HG02870 (cell line): ENCODE results near the gene ABHD12.

ENCODE experiments used
- ATAC-seq: cut with Tn5 transposase; IDR thresholded peaks from one replicate; pipeline ENCODE4 v1.9.1; 2021; ENCODE audit warnings: mild to moderate bottlenecking, moderate library complexity; ENCODE audit not compliant: unreplicated experiment

The ABHD12 gene

DNA sequence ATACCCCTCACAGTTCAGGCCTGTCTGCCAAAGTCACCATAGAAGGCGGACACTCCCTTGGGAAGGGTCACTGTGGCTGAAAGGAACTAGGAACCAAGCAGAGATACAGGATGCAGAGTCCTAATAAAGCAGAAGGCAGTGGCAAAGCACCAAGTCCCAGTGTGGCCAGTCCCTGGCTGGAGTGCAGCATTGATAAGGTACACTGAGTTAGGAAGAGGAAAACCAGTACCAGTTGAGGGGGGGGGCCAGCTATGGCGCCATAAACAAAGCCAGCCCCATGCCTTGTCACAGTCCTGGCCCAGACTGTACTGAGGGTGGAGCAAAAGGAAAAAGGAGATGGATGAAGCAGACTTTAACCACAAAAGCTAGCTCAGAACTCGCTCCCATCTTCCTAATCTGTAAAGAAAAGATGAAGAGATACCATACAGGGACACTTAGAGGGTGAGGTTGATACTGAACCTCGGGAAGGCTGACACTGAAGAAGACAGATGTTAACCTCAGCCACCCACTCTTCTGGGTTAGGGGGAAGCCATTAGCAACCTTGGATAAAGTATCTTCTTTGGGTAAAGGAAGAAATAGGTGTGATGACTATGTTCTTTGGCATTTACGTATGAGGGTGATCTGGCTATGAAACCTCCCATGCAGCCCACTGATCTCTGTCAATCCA lies 7.8 kb downstream of the ABHD12 start:
- ATAC-seq, result no peak

DNA sequence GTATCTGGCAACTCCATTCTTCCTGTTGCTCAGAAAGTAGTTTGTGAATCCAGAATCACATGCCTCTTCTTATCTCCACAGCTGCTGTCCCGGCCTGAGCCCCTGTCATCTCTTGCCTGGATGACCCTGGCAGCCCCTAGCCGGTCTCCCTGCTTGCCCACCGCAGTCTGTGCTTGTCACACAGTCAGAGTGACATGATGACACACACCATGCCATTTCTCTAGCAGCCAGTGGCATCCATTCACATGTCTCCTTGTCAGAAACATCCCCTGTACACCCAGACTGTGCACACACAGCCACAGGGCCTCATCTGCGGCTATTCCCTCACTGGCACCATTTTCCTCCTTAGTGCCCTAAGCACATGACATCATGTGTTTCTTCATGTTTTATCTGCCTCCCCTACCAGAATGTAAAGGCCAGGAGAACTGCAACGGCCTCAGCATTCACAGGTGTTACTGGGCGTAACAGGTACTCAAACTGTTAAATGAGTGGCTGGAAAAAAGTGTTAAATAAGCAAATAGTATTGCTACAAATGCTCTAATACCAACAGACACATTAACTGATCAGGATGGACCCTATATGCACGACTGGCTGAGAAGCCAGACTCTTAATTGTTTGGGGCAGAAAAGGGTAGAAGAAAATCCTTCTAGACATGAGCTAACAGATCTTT lies 9.6 kb downstream of the ABHD12 start:
- no peak for ATAC-seq

DNA sequence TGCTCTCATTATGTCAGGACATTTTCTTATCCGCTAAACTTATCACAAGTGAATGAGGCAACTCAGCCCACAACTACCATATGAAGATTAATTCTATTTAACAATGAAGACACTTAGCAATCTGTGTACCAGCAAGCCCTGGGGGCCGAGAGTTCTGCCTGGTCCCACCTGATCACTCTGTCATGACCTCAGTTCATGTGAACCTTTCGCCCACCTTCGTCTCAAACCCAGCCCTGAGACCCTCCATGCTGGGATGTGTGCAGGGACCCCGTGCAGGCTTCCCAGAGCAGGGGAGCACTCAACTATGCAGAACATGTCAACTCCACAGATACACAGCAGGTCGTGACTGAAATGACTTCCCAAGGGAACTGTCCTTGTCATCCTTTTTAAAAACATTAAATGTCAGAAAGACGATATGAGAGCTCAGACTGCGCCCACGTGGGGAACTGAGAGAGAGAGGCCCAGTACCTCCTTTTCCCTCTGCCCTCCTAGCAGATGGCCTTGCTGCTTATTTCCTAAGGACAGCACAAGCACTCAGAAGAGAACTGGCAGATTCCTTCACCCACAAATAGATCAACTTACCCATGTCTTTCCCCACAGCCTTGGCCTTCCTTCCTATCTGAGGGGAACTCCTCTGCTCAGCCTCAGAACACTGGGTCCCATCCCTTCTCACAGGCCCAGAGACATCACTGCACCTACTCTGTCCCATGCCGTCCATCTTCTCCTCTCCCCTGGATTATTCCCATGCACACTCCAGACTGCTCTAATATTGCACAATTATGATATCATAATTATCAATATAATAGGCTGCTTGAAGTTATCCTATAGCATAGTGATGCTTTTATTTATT lies 11.5 kb downstream of the ABHD12 start:
- ATAC-seq, result no peak

DNA sequence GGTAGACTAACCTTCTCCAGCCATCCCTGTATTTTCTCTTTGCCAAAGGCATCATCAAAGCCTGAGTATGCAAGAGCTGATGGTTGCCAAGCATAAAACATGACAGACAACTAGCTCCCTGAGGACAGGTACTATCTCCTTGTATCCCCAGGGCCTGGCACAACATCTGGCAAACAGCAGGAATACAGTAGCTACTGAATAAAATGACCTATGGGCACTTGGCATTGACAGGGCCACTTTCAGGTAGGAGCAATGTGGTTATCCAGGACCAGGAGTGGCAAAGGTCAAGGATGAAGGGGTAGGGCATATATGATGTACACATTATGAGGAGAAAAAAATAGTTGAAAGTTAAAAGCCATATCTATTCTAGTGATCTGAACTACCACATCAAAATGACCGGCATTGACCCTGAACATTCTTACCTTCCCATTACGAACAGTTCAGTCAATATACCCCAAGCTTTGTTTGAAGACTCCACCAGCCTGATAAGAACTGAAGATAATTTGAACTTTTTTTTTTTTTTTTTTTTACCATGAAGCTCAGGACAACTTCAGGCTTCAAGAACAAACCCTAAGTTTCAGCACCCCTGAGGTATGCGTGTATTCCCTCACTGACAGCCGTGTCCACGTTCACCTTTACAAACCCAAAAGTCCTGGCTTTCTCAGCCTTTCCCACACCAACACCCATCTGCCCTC lies 12.3 kb downstream of the ABHD12 start:
- no peak for ATAC-seq

DNA sequence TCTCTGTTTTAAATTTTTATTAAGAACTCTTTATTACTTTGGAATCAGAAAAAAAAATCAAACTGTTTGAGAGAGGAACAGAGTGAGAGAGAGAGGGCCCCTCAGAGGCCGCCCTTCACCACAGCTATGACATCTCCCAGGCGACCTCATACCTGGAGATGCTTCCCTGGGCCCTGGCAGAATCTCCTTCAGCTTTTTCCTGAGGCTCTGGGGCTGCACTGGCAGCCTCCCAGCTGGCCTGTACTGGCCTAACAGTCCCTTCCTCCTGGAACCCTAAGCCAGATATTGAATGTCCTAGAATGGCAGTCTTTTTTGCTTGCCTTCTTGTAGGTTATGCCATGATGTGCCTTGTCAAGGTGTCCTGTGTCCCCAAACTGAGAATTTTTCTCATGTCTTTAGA lies 13.7 kb downstream of the ABHD12 start:
- ATAC-seq, result no peak

DNA sequence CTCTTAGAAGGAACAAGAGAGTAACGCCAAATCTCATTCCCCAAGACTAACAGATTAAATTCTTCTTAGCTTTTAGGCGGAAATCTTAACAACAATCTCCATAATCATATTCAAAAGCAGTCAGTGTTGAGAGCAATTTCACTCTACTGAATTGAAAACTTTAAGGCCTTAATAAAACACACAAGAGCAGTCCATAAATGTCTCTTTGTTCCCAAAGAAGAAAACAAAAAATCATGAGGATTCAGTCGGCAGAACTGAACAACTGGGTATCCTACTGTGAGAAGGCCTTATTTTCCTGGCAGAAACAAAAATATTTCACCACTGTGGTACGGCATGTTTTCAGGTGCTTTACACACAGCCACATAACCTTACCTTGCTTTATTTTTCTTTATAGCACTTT lies 14.4 kb downstream of the ABHD12 start:
- no peak for ATAC-seq

DNA sequence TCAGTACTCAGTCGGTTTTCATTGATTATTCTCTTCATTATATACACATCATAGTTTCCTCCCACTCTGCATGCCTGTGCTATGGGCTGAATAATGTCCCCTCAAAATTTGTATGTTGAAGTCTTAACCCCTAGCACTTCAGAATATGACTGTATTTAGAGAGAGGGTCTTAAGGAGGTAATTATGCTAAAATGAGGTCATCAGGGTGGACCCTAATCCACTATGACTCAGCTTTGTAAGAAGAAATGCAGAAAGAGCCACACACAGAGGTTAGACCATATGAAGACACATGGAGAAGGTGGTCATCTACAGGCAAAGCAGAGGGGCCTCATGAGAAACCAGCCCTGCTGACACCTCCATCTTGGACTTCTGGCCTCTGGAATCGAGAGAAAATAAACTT lies 15.8 kb downstream of the ABHD12 start:
- ATAC-seq, result no peak

DNA sequence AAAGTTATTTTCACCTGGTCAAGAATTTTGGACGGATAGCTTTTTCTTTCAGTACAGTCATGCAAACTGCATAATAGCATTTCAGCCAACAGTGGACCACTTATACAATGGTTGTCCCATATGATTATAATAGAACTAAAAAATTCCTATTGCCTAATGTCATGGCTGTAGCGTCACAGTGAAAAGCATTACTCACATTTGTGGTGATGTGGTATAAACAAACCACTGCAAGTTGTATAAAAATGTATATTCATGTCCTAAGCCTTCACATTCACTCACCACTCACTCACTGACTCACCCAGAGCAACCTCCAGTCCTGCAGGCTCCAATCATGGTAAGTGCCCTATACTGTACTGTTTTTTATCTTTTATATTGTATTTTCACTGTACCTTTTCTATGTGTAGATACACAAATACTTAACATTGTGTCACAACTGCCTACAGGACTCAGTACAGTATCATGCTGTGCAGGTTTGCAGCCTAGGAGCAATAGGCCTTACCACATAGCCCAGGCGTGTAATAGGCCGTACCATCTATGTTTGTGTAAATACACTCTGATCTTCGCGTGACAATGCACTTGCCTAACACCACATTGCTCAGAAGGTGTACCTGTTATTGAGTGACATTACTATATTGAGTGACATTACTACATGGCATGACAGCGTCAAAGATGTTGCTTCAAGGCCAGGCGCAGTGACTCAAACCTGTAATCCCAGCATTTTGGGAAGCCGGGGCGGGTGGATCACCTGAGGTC lies 17.9 kb downstream of the ABHD12 start:
- ATAC-seq, result no peak

DNA sequence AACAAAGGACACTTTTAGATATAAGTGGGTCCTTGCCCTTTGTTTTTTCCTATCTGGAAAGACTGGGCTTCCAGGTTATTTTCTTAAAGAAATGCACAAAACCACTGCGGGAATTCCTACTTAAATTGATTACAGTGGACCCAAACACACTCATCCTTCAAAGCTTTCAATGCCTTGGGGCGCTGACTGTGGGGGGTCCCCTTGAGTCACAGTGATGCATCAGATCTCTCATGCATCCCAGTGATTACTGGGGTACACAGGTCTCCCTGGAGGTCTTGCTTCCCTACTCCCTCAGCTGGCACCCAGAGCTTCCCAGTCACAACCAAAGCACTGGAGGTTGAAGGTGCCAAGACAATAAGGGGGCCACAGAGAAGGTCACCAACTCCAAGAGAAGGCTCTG lies 20.7 kb downstream of the ABHD12 start:
- no peak for ATAC-seq

DNA sequence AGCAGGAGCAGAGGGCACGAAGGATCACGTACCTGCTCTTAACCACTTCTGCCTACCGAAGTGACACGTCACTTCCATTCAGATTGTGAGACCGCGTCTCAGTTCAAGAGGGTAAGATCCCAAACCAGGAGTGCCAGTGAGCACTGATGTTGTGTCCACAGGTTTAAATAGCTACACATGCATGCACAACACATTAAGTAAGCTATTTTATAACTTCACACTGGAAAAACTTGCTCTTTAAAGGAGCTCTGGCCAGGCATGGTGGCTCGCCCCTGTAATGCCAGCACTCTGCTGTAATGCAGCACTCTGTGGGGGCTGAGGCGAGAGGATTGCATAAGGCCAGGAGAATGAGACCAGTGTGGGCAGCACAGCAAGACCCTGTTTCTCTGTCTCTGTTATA lies 21.1 kb downstream of the ABHD12 start:
- ATAC-seq, result no peak

DNA sequence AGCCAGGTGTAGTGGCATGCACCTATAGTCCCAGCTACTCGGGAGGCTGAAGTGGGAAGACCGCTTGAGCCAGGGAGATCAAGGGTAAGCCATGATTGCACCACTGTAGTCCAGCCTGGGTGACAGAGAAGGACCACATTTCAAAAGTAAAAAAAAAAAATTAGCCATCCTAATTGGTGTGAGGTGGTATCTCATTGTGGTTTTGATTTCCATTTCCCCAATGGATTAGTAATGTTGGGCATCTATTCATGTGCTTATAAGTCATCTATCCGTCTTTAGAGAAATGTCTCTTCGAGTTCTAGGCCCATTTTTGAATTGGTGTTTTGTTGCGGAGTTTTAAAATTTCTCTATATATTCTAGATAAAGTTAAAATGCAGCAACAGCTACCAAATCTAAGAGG lies 21.7 kb downstream of the ABHD12 start:
- ATAC-seq, result no peak

DNA sequence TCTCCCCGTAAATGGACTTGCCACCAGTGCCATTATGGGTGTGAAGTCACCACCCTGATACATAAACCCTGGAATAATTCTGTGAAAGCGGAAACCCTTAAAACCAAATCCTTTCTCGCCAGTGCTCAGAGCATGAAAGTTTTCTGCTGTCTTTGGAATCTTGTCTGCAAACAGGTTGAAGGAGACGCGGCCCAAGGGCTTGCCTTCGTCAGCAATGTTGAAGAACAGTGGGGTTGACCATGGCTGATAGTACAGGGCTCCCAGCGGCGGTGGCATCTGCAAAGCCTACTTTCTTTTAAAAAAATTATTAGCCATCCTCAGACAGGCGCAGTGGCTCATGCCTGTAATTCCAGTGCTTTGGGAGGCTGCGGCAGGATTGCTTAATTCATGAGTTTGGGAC lies 22.1 kb downstream of the ABHD12 start:
- ATAC-seq, result no peak

DNA sequence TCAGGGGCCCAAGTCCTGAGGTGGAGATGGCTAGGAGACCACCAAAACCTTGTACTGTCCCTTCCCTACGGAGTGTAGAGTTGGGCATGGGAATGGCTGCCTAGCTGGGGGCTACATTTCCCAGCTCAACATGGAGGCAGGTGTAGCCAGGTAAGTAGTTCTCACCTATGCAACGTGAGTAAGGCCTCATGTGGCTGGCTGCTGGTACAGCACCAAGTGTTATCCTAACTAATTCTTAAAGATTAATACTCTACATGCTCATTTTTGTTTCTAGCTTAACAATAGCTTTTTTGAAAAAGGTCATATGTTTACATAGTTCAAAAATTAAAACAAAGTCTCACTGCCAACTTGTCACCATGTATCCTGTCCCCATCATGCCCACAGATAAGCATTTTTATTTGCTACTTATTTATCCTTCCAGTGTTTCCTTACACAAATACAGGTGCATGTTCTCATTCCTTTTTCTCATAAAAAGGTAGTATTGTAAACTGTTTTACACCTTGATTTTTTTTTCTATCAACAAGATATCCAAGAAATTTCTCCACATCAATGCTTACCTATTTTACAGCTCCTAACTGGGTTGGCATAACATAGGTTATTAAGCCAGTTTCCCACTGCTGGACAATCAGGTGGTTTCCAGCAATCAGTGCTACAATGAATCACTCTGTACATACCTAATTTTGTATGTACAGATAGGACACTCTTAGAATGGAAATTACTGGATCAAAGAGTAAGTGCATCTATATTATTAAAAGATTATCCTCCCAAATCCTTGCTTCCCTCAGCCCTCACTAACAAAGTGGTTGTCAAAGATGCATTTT lies 25.5 kb downstream of the ABHD12 start:
- no peak for ATAC-seq

DNA sequence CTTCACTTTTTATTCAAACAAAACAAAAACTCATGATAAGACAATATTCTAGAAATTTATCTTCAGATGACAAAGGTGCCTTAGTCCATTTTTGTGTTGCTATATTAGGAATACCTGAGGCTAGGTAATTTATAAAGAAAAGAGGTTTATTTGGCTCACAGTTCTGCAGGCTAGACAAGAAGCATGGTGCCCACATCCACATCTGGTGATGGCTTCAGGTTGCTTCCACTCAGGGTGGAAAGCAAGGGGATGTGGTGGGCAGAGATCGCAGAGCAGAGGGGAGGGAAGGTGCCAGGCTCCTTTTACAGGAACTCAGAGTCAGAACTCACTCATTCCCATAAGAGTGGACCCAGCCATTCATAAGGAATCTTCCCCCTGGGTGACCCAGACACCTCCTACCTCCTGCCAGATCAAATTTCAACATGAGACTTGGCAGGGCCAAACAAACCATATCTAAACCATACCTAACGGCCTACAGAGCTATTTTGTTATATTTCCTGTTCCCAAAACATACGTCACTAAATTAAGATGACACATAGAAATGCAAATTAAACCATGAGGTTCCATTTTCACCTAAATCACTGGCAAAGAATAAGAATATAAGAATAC lies 26.4 kb downstream of the ABHD12 start:
- no peak for ATAC-seq

DNA sequence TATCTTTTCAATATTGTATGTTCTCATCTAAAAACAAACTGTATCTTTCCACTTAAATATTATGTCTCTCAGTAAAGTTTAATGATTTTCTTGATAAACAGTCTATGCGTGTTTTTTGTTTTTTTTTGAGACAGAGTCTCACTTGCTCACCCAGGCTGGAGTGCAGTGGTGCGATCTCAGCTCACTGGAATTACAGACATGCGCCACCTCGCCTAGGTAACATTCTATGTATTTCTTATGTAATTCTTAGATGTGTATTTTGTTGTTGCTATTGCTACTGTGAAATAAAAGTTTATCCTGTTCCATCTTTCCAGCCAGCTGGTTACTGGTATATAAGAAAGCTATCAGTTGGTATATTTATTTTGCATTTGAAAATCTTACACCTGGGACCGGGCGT lies 29.4 kb downstream of the ABHD12 start:
- no peak for ATAC-seq

DNA sequence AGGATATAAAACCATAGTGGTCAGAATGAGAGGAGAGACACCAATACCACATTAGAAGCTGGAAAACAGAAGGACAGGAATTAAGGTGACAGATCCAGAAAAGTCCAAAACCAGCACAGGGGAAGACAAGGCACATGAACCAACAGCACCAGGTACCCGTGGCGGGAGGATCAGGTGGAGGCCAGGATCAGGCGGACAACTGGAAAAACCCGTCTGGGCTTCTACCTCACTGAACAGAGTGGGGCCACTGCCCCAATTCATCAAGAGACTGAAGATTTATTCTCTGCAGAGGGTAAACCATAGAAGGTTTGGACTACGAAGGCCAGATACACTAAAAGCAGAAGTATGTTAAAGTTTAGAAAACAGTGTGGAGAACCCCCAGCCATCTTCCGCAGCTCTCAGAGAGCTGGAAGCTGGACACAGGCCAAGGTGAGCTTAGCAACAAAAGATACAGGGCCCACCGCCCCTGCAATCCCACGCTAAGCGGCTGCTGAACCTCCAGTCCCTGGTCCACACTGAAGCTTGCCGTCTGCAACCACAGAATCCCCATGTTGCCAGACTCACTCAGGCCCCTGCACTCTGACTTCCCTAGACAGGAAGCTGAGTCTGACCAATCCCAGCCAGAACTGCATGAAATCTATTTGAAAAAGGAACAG lies 29.9 kb downstream of the ABHD12 start:
- no peak for ATAC-seq

DNA sequence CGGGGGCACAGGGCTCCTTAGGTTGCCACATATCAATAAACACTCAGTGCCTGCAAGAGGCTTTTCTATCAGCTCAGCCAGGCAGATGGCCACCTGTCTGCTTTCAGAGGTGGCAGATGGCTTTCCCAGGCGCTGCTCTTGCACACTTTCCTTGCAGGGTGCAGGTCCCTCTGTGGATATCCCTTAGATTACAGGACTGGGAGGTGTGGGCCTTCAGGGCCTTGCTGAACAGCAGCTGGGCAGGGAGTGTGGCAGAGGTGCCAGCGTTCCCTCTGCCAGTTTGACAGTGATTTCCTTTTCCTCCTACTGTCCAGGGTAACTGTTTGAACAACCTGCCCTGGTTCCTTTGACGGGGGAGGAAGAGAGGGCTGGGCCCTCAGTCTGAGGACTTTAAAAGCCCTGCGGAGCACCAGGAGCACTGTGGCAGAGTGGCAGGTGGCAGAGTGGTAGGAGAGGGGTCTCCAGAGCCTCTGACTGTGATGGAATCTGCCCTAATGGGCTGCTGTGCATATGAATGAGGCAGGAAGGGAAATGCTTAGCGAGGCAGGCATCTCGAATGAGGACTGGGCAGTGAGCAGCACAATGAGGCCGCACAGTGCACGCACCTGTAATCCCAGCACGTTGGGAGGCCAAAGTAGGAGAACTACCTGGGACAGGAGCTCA lies 34.2 kb downstream of the ABHD12 start:
- ATAC-seq, result no peak

DNA sequence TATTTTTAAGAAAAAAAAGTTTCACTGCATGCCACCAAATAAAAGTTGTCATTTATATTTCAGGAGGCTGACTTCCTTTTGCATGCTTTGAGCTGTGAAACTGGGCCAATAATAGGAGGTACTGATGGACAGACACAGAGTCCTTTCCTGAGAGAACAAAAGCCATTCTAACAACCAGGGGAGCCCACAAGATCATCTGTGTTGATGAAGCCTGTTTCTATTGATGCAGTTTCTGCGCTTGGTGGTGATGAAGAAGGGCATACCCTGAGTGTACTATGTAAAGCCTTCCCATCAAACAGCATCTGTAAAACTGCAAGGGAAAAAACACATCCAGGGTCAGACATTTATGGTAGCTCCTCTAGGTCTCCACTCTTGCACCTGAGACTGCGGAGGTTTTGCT lies 34.8 kb downstream of the ABHD12 start:
- ATAC-seq, result no peak
